HEK293T (cell line): ENCODE measurements around the gene TBC1D8.

Source experiments
- CTCF ChIA-PET: fragments of 350-600 bp; formaldehyde crosslinking; extraction: SDS; loops from one replicate; lab custom pipeline; 2021; ENCODE audit warnings: antibody characterized with exemption, inconsistent platforms; lab: Yijun Ruan, JAX
- POLR2A ChIA-PET: fragments of 350-600 bp; formaldehyde crosslinking; extraction: SDS; loops from one replicate; lab custom pipeline; 2020; ENCODE audit warnings: antibody characterized with exemption, inconsistent platforms; lab: Yijun Ruan, JAX
- DNase-seq: peaks from one replicate; pipeline ENCODE4 v3.0.0; 2012; ENCODE audit warnings: mixed read lengths; ENCODE audit errors: extremely low spot score
- ARNT ChIP-seq: fragments of 450-650 bp; IDR thresholded peaks from 2 replicates; pipeline ENCODE4 v1.6.1; 2017; ENCODE audit warnings: mild to moderate bottlenecking
- BHLHE40 ChIP-seq: fragments of 450-650 bp; IDR thresholded peaks from 2 replicates; pipeline ENCODE4 v1.6.1; 2016; ENCODE audit warnings: mild to moderate bottlenecking, moderate library complexity, borderline replicate concordance
- CTBP1 ChIP-seq: fragments of 450-650 bp; IDR thresholded peaks from 2 replicates; pipeline ENCODE4 v1.6.1; 2016; ENCODE audit warnings: borderline replicate concordance
- ELF4 ChIP-seq: fragments of 450-650 bp; IDR thresholded peaks from 2 replicates; pipeline ENCODE4 v1.6.1; 2017; ENCODE audit warnings: antibody characterized with exemption
- FOXA1 ChIP-seq: fragments of 450-650 bp; IDR thresholded peaks from 2 replicates; pipeline ENCODE4 v1.6.1; 2016; ENCODE audit warnings: mild to moderate bottlenecking
- FOXK2 ChIP-seq: fragments of 450-650 bp; IDR thresholded peaks from 2 replicates; pipeline ENCODE4 v1.6.1; 2016; ENCODE audit warnings: mild to moderate bottlenecking
- FOXM1 ChIP-seq: fragments of 450-650 bp; IDR thresholded peaks from 2 replicates; pipeline ENCODE4 v1.6.1; 2017; ENCODE audit warnings: mild to moderate bottlenecking, borderline replicate concordance
- HDGF ChIP-seq: fragments of 450-650 bp; IDR thresholded peaks from 2 replicates; pipeline ENCODE4 v1.6.1; 2017; ENCODE audit warnings: antibody characterized with exemption, borderline replicate concordance
- L3MBTL2 ChIP-seq: fragments of 450-650 bp; conservative IDR thresholded peaks from 2 replicates; pipeline ENCODE4 v1.6.1; 2016; ENCODE audit warnings: mild to moderate bottlenecking
- LEF1 ChIP-seq: fragments of 450-650 bp; IDR thresholded peaks from 2 replicates; pipeline ENCODE4 v1.6.1; 2017; ENCODE audit warnings: mild to moderate bottlenecking, borderline replicate concordance
- NFRKB ChIP-seq: fragments of 450-650 bp; IDR thresholded peaks from 2 replicates; pipeline ENCODE4 v1.6.1; 2016; ENCODE audit warnings: mild to moderate bottlenecking, moderate library complexity
- PKNOX1 ChIP-seq: fragments of 450-650 bp; IDR thresholded peaks from 2 replicates; pipeline ENCODE4 v1.6.1; 2016
- SP1 ChIP-seq: fragments of 450-650 bp; IDR thresholded peaks from 2 replicates; pipeline ENCODE4 v1.6.1; 2017
- SUZ12 ChIP-seq: fragments of 450-650 bp; IDR thresholded peaks from 2 replicates; pipeline ENCODE4 v1.6.1; 2016; ENCODE audit warnings: mild to moderate bottlenecking
- TARDBP ChIP-seq: fragments of 450-650 bp; IDR thresholded peaks from 2 replicates; pipeline ENCODE4 v1.6.1; 2016
- ZNF384 ChIP-seq: fragments of 450-650 bp; IDR thresholded peaks from 2 replicates; pipeline ENCODE4 v1.6.1; 2016

The TBC1D8 gene

GRCh38 chr2:101017371-101017770 is 133.8 kb downstream of the TBC1D8 start:
- no peak for DNase-seq
- ChIA-PET POLR2A (interaction anchor here (1.5 kb wide), 1 partner anchor 16 kb away, joined by 3 read pairs; no protein-coding TSS in a partner anchor), CTCF (no interaction called here)
- TF ChIP-seq FOXK2 (no peak), ARNT (no peak), FOXM1 (no peak), ZNF384 (no peak), SUZ12 (no peak), TARDBP (no peak), L3MBTL2 (no peak)

DNA sequence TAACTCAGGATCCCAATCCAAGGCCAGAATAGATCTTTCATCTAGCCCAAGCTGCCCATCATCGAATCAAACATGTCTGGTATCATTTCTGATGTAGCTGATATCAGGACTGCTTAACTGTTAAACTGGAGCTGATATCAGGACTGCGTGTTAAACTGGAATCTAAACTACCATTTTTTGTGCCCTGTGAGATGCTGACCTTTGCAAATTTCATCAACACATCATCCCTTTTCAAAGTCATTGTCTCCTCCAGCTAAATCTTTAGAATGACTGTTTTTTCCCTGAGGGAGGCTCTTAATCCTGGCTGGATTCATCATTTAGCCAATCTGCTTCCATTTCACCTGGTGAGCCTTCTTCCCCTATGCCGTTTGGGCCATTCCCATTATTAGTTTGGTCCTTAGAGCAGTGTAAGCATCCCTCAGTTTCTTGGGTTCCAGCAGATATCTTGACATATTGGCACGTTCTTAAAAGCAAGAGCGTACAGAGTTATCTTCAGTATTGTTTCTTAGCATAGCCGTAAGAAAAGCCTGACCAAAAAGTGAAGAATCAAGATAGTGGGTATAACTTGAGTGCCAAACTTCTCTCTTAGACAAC is 136.8 kb downstream of the TBC1D8 start:
- ChIA-PET POLR2A (interaction anchor here (0.5 to 1.7 kb wide), 2 partner anchors 13 to 1346 kb away, joined by 3 to 10 read pairs; partner anchors contain the start of gene RPL31), CTCF (no interaction called here)
- TF ChIP-seq FOXA1 (no peak), BHLHE40 (no peak), CTBP1 (no peak), ARNT (no peak), NFRKB (no peak), ZNF384 (no peak), HDGF (no peak), ELF4 (no peak), TARDBP (no peak), FOXM1 (no peak), SP1 (no peak), LEF1 (no peak), FOXK2 (no peak), SUZ12 (no peak), PKNOX1 (no peak), L3MBTL2 (no peak)
- DNase-seq: no peak

GRCh38 chr2:101012706-101013181 is 138.4 kb downstream of the TBC1D8 start:
- ChIA-PET CTCF (interaction anchor here (0.6 to 1.6 kb wide), 7 partner anchors 9 to 361 kb away, joined by 3 to 9 read pairs (median 5); no protein-coding TSS in a partner anchor), POLR2A (interaction anchor here (2.2 kb wide), 1 partner anchor 10 kb away, joined by 14 read pairs; the partner anchor contains the start of gene RPL31)
- TF ChIP-seq LEF1 (no peak), NFRKB (no peak)
- DNase-seq: peak; percentile 50

GRCh38 chr2:101012054-101012705 is 139.0 kb downstream of the TBC1D8 start:
- no peak for TF ChIP-seq FOXK2
- CTCF ChIA-PET: interaction anchor here (0.7 to 1.6 kb wide), 6 partner anchors 10 to 362 kb away, joined by 3 to 5 read pairs (median 4); no protein-coding TSS in a partner anchor
- POLR2A ChIA-PET: interaction anchor here (2.2 kb wide), 1 partner anchor 10 kb away, joined by 14 read pairs; the partner anchor contains the start of gene RPL31
- DNase-seq: no peak

DNA sequence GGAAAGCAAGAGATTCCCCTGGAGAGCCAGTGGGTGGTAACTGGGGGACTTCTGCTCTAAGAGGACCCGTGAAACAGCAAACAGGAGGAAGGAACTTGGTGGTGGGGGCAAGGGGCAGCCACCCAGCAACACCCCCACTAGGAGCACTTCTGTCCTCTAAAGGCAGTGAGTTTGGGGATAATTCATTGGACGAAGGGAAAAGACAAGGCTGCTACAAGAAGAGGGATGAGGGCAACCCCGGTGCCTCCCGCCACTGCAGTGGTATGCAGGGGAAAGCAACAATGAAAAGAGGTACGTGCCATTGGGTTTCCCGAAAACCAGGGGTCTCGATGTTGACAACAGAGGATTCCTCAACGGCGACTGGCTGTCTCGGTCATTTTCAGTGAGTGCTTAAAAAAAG is 140.0 kb downstream of the TBC1D8 start:
- ChIA-PET POLR2A (interaction anchor here (2.2 kb wide), 1 partner anchor 8 kb away, joined by 14 read pairs; the partner anchor contains the start of gene RPL31), CTCF (no interaction called here)
- TF ChIP-seq HDGF: no peak
- no peak for TF ChIP-seq PKNOX1
- TF ChIP-seq ZNF384: no peak
- no peak for TF ChIP-seq TARDBP
- no peak for TF ChIP-seq ARNT
- no peak for TF ChIP-seq SP1
- TF ChIP-seq L3MBTL2: no peak
- TF ChIP-seq FOXK2: no peak
- no peak for TF ChIP-seq NFRKB
- no peak for TF ChIP-seq CTBP1
- TF ChIP-seq ELF4: no peak
- no peak for DNase-seq

DNA sequence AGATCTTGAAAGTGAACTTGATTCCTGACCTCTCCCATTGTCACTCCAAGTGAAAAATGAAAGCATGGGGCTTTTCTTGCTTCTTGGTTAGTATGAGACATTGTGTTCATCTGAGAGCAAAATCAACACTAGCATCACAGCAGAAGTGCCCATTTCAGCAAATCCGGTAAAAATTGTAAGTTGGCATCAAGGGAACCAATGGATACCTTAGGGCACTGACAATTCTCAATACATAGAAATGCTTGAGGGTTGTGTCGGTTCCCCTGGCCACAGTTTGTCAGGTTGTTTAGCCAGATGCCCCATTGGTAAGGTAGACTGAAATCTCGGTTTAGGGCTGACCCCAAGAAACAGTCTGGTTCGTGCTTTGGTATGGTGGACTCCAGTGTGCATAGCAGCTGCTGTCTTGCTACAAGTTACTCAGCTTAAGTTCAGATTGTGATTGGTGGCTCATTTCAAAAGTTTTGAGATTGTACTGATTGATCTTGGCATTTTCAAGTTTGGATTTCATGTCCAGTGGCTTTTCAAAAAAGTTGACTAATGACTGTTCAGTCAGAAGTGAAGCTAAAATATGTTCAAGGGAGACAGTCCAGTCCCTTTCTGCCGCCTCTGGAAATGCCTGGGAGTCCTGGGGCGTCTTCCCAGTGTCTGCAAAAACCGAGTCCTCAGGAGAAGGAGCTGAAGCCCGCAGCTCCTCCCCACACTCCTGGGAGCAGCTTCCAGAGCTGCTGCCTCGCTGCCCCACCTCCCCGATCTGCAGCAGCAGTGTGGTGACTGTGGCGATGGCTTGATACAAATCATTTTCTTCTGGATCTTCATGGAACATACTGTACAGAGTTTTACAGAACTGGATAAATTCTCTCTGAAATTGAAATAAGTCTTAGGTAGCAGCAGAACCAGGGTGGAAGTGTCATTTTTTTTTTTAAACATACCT is 143.5 kb downstream of the TBC1D8 start:
- ChIA-PET POLR2A (interaction anchor here (1.1 kb wide), 1 partner anchor 198 kb away, joined by 6 read pairs; no protein-coding TSS in a partner anchor), CTCF (interaction anchor here (0.7 kb wide), 1 partner anchor 198 kb away, joined by 5 read pairs; no protein-coding TSS in a partner anchor)
- TF ChIP-seq CTBP1 (no peak), FOXM1 (no peak), ELF4 (no peak), ARNT (no peak), LEF1 (no peak), TARDBP (no peak), FOXA1 (no peak), L3MBTL2 (no peak), SP1 (no peak), BHLHE40 (no peak), HDGF (no peak), ZNF384 (no peak), PKNOX1 (no peak), NFRKB (no peak), FOXK2 (no peak), SUZ12 (no peak)
- no peak for DNase-seq
